ENCODE data around the gene MYO6.
"Not testable (repeated sequence)": the region's sequence is repeated elsewhere in the genome, so short reads cannot be mapped to it uniquely, and the experiment has no call there.

The MYO6 gene

GRCh38 chr6:75893058-75893775 is 144.2 kb downstream of the MYO6 start:
- DNase-seq (ENCODE audit: low read depth), result no peak

GRCh38 chr6:75893776-75894152 is 144.7 kb downstream of the MYO6 start:
- no peak for DNase-seq (ENCODE audit: low read depth)

DNA sequence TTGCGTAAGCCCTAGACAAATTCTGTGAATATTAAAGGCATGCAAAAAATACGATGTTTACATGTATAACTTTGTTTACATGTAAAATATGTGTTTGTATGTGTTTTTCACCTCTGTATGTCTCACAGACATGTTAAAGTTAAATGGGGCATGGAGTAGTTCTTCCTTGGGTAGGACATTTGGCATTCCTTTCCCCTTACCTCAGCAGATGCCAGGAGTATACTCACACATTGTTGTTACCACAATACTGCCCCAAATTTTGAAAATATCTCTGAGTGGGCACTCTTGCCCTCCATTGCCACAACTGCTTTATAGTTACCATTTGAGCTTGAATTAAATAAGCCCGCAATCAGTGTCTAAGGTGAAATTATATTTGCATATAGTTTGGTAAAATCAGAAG is 147.5 kb downstream of the MYO6 start:
- no peak for DNase-seq (ENCODE audit: low read depth)

DNA sequence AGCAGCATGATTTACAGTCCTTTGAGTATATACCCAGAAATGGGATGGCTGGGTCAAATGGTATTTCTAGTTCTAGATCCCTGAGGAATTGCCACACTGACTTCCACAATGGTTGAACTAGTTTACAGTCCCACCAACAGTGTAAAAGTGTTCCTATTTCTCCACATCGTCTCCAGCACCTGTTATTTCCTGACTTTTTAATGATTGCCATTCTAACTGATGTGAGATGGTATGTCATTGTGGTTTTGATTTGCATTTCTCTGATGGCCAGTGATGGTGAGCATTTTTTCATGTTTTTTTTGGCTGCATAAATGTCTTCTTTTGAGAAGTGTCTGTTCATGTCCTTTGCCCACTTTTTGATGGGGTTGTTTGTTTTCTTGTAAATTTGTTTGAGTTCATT is 151.2 kb downstream of the MYO6 start:
- not testable (repeated sequence) for DNase-seq (ENCODE audit: low read depth)

DNA sequence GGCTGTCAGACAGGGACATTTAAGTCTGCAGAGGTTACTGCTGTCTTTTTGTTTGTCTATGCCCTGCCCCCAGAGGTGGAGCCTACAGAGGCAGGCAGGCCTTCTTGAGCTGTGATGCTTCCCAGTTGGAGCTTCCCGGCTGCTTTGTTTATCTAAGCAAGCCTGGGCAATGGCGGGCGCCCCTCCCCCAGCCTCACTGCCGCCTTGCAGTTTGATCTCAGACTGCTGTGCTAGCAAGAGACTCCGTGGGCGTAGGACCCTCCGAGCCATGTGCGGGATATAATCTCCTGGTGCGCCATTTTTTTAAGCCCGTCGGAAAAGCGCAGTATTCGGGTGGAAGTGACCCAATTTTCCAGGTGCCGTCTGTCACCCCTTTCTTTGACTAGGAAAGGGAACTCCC is 156.1 kb downstream of the MYO6 start:
- not testable (repeated sequence) for DNase-seq (ENCODE audit: low read depth)

GRCh38 chr6:75906871-75907270 is 157.8 kb downstream of the MYO6 start:
- DNase-seq (ENCODE audit: low read depth), result no peak

- DNase-seq (ENCODE audit: low read depth), result no peak
Observed at GRCh38 chr6:75907444-75907843, 158.4 kb downstream of the MYO6 start.

DNA sequence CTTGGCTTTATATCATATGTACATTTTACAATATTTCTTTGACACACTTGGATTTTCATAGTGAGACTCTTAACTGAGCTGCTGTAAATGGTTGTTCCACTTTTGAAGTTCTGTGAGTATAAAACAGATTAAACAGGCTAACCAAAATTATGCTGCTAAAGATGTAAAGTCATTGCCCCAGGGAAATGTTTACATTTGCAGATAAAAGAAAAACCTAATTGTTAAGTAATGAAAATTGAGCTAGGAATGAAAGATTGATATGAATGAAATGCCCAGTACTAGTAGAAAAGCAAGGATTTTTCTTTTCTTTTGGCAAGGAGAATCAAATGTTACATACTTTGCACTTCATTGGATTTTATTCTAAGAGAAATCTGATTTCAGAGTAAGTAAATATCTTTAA is 164.0 kb downstream of the MYO6 start:
- DNase-seq (ENCODE audit: low read depth), result no peak

GRCh38 chr6:75922226-75922625 is 173.2 kb downstream of the MYO6 start:
- no peak for DNase-seq (ENCODE audit: low read depth)

DNA sequence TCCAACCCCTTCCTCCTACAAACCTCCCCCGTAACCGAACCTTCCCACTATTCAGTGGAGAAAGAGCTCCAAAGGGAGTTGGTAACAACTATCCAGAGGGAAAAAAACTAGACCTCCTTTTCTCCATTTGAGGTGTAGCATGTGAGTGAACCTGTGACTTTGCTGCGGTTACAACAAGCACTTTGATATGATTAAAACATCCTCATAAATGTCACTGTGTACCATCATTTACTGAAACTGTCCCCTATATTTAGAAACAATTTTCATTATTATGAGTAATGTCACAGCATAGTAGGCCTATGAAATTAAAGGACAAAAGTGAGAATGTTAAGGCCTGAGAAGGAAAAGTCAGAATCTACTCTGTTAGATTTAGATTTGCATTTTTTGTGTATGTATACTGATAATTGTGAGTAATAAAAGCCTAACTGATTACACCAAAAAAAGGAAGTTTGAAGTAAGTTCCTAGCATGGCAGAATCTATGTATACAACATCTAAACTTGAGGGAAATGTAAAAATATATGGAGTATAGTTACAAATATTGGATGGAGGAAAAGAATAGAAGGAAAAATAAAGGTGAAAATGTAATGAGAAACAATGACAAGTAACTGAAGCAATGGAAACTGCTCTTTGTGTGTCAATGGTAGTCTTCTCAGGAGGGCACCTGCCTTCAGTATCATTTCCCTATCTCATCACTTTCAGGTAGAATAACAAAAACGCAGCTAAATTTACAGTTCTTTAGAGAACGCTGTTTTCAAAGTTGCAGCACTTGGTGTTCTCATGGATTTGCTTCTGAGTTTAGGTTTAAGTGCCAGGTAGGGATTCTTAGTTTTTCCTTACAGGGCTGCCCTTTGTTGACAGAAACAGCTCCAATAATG is 177.5 kb downstream of the MYO6 start:
- no peak for DNase-seq (ENCODE audit: low read depth)

DNA sequence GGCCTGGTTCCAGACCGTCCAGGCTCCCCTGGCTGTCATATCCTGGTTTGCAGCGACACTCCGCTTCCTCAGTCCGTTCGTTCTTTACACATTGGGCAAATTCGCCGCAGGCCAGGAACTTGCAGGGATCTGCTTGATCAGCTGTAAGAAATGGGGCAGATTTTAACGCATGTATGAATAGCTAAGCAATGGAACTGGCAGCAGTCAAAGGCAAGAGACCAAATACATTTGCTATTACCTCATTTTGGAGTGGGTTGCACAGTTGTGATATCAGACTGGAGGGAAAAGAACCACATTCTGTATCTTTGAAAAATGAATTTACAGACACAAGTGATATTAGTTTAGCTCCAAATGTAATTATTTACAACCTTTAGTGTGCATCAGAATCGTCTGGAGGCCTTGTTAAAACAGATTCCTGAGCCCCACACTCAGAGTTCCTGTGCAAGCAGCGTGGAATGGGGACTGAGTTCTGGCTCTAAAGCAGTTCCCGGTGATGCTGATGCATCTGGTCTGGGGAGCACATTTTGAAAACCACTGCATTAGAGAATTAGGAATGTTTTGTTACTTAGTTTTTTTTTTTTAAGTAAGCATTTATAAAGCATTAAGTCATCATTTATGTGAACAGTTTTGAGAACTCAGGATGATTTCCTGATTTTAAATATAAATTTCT is 182.1 kb downstream of the MYO6 start:
- no peak for DNase-seq (ENCODE audit: low read depth)

DNA sequence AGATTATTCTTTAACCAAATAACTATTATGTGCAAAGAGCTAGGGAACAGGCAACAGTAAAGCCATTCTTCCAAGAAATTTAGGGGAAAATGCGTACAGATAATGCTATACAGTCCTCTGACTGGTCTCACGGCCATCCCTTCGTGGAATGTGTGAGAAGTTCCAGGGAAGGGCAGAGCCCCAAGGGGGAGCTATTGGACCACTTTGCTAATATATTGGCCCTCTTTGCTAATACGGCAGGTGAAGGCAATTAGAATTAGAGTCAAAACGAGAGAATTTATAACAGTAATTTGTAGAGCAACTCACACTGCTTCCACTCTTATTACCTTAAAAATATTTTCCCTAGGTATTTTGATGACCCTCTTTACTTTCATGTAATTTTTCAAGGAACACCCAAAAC is 183.0 kb downstream of the MYO6 start:
- no peak for DNase-seq (ENCODE audit: low read depth)

GRCh38 chr6:75933387-75933975 is 184.4 kb downstream of the MYO6 start:
- no peak for DNase-seq (ENCODE audit: low read depth)

DNA sequence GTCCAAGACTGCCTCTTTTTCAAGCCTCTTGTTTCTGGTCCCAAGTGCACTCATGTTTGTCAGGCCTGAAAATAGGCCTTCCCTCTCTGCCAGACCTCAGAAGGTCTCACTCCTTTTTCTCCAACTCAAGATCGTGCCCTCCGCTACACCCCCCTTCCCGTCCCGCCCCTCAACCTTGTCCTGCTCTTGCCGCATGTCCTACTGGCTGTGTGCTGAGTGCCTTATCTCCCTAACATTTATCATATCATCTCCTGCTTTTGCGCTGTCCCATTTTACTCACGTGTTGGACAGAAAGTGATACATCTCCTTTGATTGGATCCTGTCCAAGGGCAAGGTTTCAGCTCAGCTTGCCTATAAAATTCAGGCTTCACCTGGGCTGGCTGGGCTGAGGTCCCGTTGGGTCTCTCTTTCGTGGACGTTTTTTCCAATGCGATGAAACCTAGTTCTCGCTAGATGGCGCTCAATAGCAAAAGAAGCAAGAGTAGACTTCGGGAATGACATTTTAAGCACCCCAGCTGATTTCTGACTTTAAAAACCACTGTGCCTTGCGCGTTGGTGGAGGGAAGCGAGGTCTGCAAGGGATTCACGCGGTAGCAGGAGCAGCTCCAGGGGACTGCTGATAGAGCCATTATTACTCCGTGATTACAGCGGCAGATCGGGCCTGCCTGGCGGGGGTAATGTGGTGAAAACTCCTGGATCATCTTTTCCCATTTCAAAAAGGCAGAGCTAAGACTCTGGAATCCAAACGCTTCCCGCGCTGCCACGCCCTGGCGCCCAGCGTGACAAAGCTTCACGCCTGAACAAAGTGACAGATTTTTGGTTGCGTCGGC is 185.8 kb downstream of the MYO6 start:
- DNase-seq (ENCODE audit: low read depth), result no peak

DNA sequence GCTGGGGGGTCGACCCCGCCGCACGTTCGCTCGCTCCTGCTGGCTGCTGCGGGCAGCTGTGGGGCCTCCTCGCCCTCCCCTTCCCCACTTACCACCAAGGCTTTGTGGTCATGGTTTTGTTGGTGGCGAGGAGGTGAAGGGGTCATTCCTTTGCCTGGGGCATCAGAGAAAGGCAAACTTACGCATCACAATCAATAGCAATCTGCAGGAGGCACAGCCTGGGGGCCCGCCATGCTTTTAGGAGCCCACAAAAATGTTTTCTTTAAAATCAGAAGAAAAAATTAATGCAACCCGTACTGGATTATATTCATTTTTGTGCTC is 186.4 kb downstream of the MYO6 start:
- DNase-seq (ENCODE audit: low read depth), result no peak

DNA sequence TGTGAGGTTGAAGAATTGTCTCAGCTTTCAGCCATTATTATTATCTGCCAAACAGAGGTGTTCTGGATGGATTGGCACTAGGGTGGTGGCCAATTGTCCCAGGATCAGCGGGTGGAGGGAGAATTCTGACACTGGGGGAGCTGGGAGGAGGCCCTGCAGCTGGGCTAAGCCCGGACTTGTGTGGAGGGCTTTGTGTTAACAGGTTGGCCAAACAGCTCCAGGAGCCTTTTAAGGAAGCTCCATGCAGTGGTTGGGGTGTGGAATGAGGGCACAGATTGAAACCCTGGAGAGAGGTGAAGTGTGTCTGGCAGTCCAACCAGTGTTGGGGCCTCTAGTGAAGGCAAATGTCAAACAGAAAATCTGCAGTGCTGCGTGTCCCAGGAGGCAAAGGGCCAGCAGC is 187.6 kb downstream of the MYO6 start:
- DNase-seq (ENCODE audit: low read depth), result no peak

DNA sequence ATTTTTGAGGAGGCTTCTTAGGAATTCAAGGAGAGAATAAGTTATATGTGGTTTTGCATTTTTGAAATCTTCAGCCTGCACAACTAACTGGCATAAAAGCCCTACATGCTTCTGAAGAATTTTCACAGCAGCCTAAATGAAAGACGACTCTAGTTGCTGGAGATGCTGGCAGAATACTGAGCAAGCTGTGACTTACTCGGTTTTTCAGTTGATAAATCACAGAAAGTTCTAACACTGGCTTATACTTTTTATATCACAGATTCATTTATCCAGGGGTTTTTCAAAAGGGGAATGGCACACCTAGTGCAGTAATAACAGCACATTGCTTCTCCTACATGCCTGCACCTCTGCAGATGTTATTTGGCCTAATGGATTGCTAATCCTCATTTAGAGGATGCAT is 188.8 kb downstream of the MYO6 start:
- no peak for DNase-seq (ENCODE audit: low read depth)

GRCh38 chr6:75940564-75940963 is 191.5 kb downstream of the MYO6 start:
- DNase-seq (ENCODE audit: low read depth), result no peak

DNA sequence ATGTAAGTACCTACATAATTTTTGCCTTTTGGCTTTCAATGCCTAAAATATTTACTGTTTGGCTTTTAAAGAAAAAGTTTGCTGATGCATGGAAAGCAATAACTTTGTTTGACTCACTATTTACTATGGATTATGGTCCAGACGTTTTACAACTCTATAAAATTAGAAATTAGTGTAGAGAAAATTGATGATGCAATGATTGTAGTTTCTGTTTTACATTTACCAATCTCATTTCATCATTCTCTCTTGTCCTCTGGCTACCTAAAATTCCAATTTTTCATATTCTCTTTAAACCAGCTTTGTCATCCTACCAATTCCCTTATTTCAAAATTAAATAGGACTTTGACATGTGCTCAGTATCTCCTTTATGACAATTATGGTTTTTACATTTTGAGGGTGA is 192.5 kb downstream of the MYO6 start:
- no peak for DNase-seq (ENCODE audit: low read depth)

GRCh38 chr6:75943381-75943780 is 194.3 kb downstream of the MYO6 start:
- no peak for DNase-seq (ENCODE audit: low read depth)

GRCh38 chr6:75946146-75946831 is 197.2 kb downstream of the MYO6 start:
- DNase-seq (ENCODE audit: low read depth), result no peak
